Chondrocyte (in vitro differentiated cells): ENCODE results near the gene VTCN1. TPM values are rescaled to one million over a fixed set of nuclear protein-coding genes. Genes with fewer than 3 reads are reported as not detected.

Source experiments
- DNase-seq: peaks from one replicate; pipeline ENCODE4 v3.0.0; 2021; ENCODE audit warnings: mixed read lengths, low spot score
- H3K27ac Mint-ChIP-seq: one replicate; pipeline ENCODE4 v1.8.0; 2021; ENCODE audit warnings: mild to moderate bottlenecking, moderate library complexity, mixed read lengths; ENCODE audit not compliant: unreplicated experiment
- H3K27me3 Mint-ChIP-seq: 2 replicates; pipeline ENCODE4 v1.8.0; 2021; ENCODE audit warnings: low read depth, mixed read lengths
- H3K36me3 Mint-ChIP-seq: 2 replicates; pipeline ENCODE4 v1.8.0; 2021; ENCODE audit warnings: low read depth, mixed read lengths
- H3K4me1 Mint-ChIP-seq: 2 replicates; pipeline ENCODE4 v1.8.0; 2021; ENCODE audit warnings: low read depth, mild to moderate bottlenecking, mixed read lengths
- H3K4me3 Mint-ChIP-seq: one replicate; pipeline ENCODE4 v1.8.0; 2021; ENCODE audit warnings: mild to moderate bottlenecking, moderate library complexity, mixed read lengths; ENCODE audit not compliant: unreplicated experiment
- H3K9me3 Mint-ChIP-seq: 2 replicates; pipeline ENCODE4 v1.8.0; 2021; ENCODE audit warnings: low read depth, mixed read lengths
- CTCF ChIP-seq: fragments of 200-600 bp; sonication (generic); IDR thresholded peaks from 2 replicates; pipeline ENCODE4 v1.5.0; 2021; ENCODE audit warnings: antibody characterized with exemption, mild to moderate bottlenecking, moderate library complexity
- total RNA-seq: library from RNA; stranded (reverse); gene quantifications from 3 replicates; pipeline ENCODE4 v1.2.1, GENCODE V29; 2021

The VTCN1 gene
- total RNA-seq, 1 donor from 2014 or later: not detected

GRCh38 chr1:117235863-117236465, 25.2 kb upstream of the VTCN1 start:
- no peak for TF ChIP-seq CTCF
- Mint-ChIP-seq H3K9me3 (peaks cover 1% of the 10 kb centered on the region), H3K4me3 (no peak overlapping the region)

GRCh38 chr1:117232531-117232930, 21.8 kb upstream of the VTCN1 start:
- Mint-ChIP-seq H3K4me3 (no peak overlapping the region), H3K9me3 (peaks cover 2% of the 10 kb centered on the region), H3K27me3 (no peaks in the 10 kb centered on the region), H3K4me1 (peaks cover 3% of the 10 kb centered on the region), H3K36me3 (no peaks in the 10 kb centered on the region), H3K27ac (no peak overlapping the region)
- no peak for TF ChIP-seq CTCF
- DNase-seq: no peak

More at GRCh38 chr1:117235863-117236465, 25.2 kb upstream of the VTCN1 start:
- Mint-ChIP-seq H3K4me1 (peaks cover 4% of the 10 kb centered on the region), H3K27ac (no peak overlapping the region), H3K36me3 (no peaks in the 10 kb centered on the region), H3K27me3 (no peaks in the 10 kb centered on the region)
- no peak for DNase-seq

GRCh38 chr1:117231748-117232373, 21.1 kb upstream of the VTCN1 start:
- H3K9me3 Mint-ChIP-seq: peaks cover 2% of the 10 kb centered on the region
- no peak for TF ChIP-seq CTCF
- H3K27me3 Mint-ChIP-seq: no peaks in the 10 kb centered on the region
- no peaks in the 10 kb centered on the region for H3K36me3 Mint-ChIP-seq
- no peaks in the 10 kb centered on the region for H3K4me1 Mint-ChIP-seq
- no peak for DNase-seq
- H3K4me3 Mint-ChIP-seq: no peak overlapping the region
- no peak overlapping the region for H3K27ac Mint-ChIP-seq

- peaks cover 2% of the 10 kb centered on the region for H3K9me3 Mint-ChIP-seq
- no peak for DNase-seq
- no peak overlapping the region for H3K4me3 Mint-ChIP-seq
- no peak overlapping the region for H3K27ac Mint-ChIP-seq
- no peaks in the 10 kb centered on the region for H3K36me3 Mint-ChIP-seq
- TF ChIP-seq CTCF: no peak
- H3K4me1 Mint-ChIP-seq: no peaks in the 10 kb centered on the region
- H3K27me3 Mint-ChIP-seq: no peaks in the 10 kb centered on the region
These were observed 20.6 kb upstream of the VTCN1 start for GRCh38 chr1:117231312-117231711.

GRCh38 chr1:117229217-117229616, 18.5 kb upstream of the VTCN1 start:
- peaks cover 2% of the 10 kb centered on the region for H3K27me3 Mint-ChIP-seq
- H3K4me3 Mint-ChIP-seq: no peak overlapping the region
- no peaks in the 10 kb centered on the region for H3K4me1 Mint-ChIP-seq
- peaks cover 2% of the 10 kb centered on the region for H3K9me3 Mint-ChIP-seq
- no peak overlapping the region for H3K27ac Mint-ChIP-seq
- no peaks in the 10 kb centered on the region for H3K36me3 Mint-ChIP-seq
- DNase-seq: no peak
- no peak for TF ChIP-seq CTCF
